Activated CD4-positive, alpha-beta T cell treated with anti-CD3 and anti-CD28 coated beads, Interleukin-2, amount 10 ng/mL, durations not matched to agents 7 days and 5 days (primary cell): ENCODE measurements around the gene MOB4. TPM values are rescaled to one million over a fixed set of nuclear protein-coding genes. Genes with fewer than 3 reads are reported as not detected.

Experiments used
- CTCF ChIA-PET: fragments of 350-600 bp; sonication (Branson Sonifier 250); formaldehyde crosslinking; loops from one replicate; lab custom pipeline; 2021; ENCODE audit warnings: antibody characterized with exemption; lab: Charles Lee
- POLR2A ChIA-PET: fragments of 350-600 bp; sonication (Branson Sonifier 250); formaldehyde crosslinking; loops from one replicate; lab custom pipeline; 2021; ENCODE audit warnings: antibody characterized with exemption; lab: Charles Lee
- DNase-seq: peaks from one replicate; pipeline ENCODE4 v3.0.0-alpha.2; 2020
- H3K27ac Mint-ChIP-seq: one replicate; pipeline ENCODE4 v1.8.0; 2021; ENCODE audit warnings: mild to moderate bottlenecking, moderate library complexity, mixed read lengths
- H3K27me3 Mint-ChIP-seq: one replicate; pipeline ENCODE4 v1.8.0; 2021; ENCODE audit warnings: mixed read lengths
- H3K36me3 Mint-ChIP-seq: one replicate; pipeline ENCODE4 v1.8.0; 2021; ENCODE audit warnings: low read depth, mixed read lengths
- H3K4me1 Mint-ChIP-seq: one replicate; pipeline ENCODE4 v1.8.0; 2021; ENCODE audit warnings: mixed read lengths
- H3K4me3 Mint-ChIP-seq: one replicate; pipeline ENCODE4 v1.8.0; 2021; ENCODE audit warnings: mild to moderate bottlenecking, moderate library complexity, mixed read lengths
- H3K9me3 Mint-ChIP-seq: one replicate; pipeline ENCODE4 v1.8.0; 2021; ENCODE audit warnings: mixed read lengths
- total RNA-seq, 2 experiments: library from RNA; stranded (reverse); gene quantifications; one replicate each; pipeline ENCODE4 v1.2.3, GENCODE V29; 2021

The MOB4 gene
- total RNA-seq, 2 experiments from 2014 or later = 17.1 to 18.9 TPM

DNA sequence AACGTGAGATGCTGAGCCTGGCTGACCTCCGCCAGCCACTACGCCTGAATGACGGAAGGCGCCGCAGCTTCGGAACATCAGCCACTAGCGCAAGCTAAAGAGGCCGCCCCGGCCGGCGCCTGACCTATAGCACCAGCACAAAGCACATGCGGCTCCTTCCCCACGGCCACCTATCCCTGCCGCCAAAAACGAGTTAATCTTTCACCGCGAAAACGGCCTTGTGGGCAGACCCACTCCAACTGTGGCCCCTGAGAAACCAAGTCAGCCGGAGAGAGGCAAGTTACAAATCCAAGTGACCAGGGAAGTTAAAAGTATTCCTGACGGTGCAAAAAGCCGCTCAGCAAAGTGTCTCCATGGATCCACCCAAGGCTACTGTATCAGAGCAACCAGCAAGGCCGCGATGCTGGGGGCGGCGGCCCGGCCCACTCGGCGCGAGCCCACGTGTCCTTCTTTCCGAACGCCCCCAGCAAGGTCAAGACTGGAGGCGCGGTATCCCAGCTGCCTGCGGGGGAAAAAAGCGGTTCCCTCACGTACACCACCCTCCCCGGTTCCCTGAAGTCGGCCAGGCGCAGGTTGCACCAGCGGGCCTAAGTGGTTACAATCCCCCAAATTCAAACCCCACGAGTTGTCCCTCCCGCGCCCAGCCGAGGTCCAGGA is 16.8 kb upstream of the MOB4 start:
- Mint-ChIP-seq H3K9me3 (no peaks in the 10 kb centered on the region), H3K4me1 (peaks cover 62% of the 10 kb centered on the region), H3K4me3 (peak overlapping the region; percentile 91), H3K27ac (peak overlapping the region; percentile 98), H3K27me3 (no peaks in the 10 kb centered on the region), H3K36me3 (peaks cover 70% of the 10 kb centered on the region)
- CTCF ChIA-PET = interaction anchor here (1.0 to 1.5 kb wide), 3 partner anchors 15 to 27 kb away, joined by 4 to 6 read pairs (median 4); no protein-coding TSS in a partner anchor
- DNase-seq = peak; percentile 57
- POLR2A ChIA-PET = interaction anchor here (0.6 to 1.0 kb wide), 3 partner anchors 14 to 206 kb away, joined by 3 read pairs; partner anchors contain the start of gene MARS2

DNA sequence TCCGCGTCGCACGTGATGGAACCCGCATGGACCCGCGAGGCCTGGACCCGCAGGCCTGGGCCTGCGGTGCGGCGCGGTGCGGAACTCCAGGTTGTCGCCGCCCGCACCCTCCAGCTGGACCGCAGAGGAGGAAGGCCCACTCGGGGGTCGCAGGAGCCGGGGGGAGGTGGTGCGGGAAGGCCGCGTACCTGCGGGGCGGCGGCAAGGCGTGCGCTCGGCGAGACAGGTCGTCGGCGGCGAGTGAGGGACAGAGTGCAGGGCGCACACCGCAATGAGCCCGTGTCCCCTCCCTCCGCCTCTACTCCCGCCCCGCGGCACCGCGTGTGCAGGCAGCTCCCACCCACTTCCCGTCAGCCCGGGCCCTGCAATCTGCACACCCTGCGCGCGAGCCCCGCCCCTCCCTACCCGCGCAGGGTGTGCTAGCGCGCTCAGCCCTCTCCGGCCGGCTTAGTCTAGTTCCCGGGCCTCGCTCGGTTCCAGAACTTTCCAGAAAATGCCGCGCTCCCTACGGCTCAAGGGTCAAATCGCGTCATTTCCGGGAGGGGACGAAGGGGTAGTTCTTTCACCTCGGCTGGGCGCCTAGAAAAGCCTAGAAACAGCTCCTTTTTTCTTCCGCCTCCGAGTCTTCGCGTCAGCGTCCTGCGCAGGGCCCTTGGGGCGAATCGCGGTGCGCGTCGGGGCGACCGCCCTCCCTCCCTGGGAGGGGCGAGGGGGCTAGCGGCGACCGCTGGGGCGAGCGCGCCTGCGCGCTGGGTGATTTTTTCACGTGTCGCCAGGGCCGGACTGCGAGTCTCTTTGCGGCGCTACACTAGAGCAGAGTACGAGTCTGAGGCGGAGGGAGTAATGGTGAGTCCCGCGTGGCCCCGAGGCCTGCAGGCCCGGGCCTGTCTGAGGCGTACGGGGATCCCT is 16.0 kb upstream of the MOB4 start, which contains the start of the genes HSPD1 and HSPE1:
HSPD1 (minus strand) TSS at position 247 of the 909 bp plus-strand sequence. CDS start 992 bp downstream, outside the sequence.
HSPE1 (plus strand) TSS at position 786 of the 909 bp plus-strand sequence; CDS start at position 844, 58 bp downstream.
- CTCF ChIA-PET = interaction anchor here (1.0 to 2.1 kb wide), 3 partner anchors 17 to 46 kb away, joined by 3 to 5 read pairs (median 4); partner anchors contain the start of gene COQ10B
- Mint-ChIP-seq H3K27me3 (no peaks in the 10 kb centered on the region), H3K9me3 (no peaks in the 10 kb centered on the region), H3K4me3 (peak within 1 kb of the TSS; percentile 91), H3K27ac (peak within 1 kb of the TSS; percentile 98), H3K4me1 (peaks cover 55% of the 10 kb centered on the region), H3K36me3 (peaks cover 71% of the 10 kb centered on the region)
- POLR2A ChIA-PET = interaction anchor here (0.9 to 1.0 kb wide), 3 partner anchors 15 to 205 kb away, joined by 3 read pairs; partner anchors contain the start of genes MARS2 and MOB4
- DNase-seq = peak; percentile 98

DNA sequence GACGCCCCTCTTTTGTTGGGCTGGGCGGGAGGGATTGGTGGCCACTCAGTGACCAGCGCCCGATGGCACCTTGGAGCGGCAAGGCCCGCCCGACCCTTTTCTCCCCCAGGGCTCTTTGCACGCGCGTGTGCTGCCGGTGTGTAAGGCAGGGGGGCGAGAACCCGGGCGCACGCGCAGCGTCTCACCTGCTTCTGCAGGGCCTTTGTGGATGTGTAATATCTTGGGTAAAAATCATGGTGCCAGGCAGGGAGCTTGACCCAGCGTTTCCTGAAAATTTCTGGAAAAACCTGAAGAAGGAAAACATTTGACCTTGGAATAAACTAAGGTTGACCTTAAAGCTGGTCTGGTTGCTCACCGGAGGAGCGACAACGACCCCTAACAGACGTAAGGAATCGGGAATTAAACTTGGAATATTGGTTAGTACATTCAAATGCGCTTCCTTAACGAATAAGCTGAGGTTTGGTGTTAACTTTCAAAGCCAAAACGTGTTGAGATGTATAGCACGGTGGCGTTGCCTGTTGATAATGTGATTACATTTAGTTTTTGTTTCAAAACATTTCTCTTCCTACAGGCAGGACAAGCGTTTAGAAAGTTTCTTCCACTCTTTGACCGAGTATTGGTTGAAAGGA is 15.2 kb upstream of the MOB4 start:
- Mint-ChIP-seq H3K4me3 (peak overlapping the region; percentile 91), H3K9me3 (no peaks in the 10 kb centered on the region), H3K4me1 (peaks cover 50% of the 10 kb centered on the region), H3K36me3 (peaks cover 71% of the 10 kb centered on the region), H3K27me3 (no peaks in the 10 kb centered on the region), H3K27ac (peak overlapping the region; percentile 98)
- POLR2A ChIA-PET = interaction anchor here (1.0 kb wide), 1 partner anchor 15 kb away, joined by 3 read pairs; the partner anchor contains the start of gene MOB4
- peak; percentile 25 for DNase-seq
- CTCF ChIA-PET = interaction anchor here (1.1 to 2.3 kb wide), 3 partner anchors 15 to 47 kb away, joined by 3 to 8 read pairs (median 5); partner anchors contain the start of genes COQ10B and MOB4

DNA sequence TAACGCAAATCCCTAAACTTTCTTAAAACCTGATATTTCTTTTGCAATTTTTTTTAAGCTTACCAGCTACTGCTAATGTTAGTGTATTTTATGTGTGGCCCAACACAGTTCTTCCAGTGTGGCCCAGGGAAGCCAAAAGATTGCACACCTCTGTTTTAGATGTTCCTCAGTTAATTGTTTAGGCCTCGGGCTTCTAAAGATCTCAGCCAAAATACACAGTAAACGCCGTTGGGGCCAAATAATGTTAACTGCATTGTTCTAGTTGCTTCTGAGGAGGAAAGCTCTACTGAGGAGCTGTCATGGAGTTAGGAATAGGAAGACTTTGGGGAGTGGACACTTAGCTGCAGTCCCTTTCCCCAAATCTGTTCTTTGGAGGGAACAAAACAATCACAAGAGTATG is 13.7 kb upstream of the MOB4 start:
- Mint-ChIP-seq H3K9me3 (no peaks in the 10 kb centered on the region), H3K36me3 (peaks cover 57% of the 10 kb centered on the region), H3K27me3 (no peaks in the 10 kb centered on the region), H3K4me1 (peaks cover 34% of the 10 kb centered on the region), H3K27ac (peak overlapping the region; percentile 98), H3K4me3 (peak overlapping the region; percentile 91)
- CTCF ChIA-PET = interaction anchor here (0.6 to 2.3 kb wide), 4 partner anchors 10 to 363 kb away, joined by 3 to 8 read pairs (median 4); partner anchors contain the start of gene MOB4
- POLR2A ChIA-PET = no interaction called here
- DNase-seq = no peak

DNA sequence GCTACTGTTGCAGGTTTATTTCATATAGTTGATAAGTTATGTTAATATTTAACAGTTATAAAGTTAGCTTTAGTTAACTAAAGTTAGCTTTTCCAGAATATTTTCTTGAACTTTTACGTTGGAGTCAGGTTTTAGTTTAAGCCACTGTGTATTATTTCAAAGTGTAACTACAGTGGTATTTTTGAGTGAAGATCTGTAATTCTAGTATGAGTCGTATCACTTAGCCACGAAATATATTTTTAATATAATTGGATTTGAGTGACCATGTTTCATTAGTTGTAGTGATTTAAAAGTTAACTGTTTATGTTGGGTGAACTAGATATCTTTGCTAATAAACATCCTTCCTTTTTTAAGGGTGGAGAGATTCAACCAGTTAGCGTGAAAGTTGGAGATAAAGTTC is 13.2 kb upstream of the MOB4 start:
- H3K27ac Mint-ChIP-seq = peak overlapping the region; percentile 98
- H3K4me1 Mint-ChIP-seq = peaks cover 29% of the 10 kb centered on the region
- no peaks in the 10 kb centered on the region for H3K27me3 Mint-ChIP-seq
- ChIA-PET POLR2A (no interaction called here), CTCF (interaction anchor here (1.1 to 2.3 kb wide), 2 partner anchors 11 to 13 kb away, joined by 4 to 8 read pairs; partner anchors contain the start of gene MOB4)
- no peaks in the 10 kb centered on the region for H3K9me3 Mint-ChIP-seq
- no peak for DNase-seq
- peak overlapping the region; percentile 91 for H3K4me3 Mint-ChIP-seq
- H3K36me3 Mint-ChIP-seq = peaks cover 52% of the 10 kb centered on the region

DNA sequence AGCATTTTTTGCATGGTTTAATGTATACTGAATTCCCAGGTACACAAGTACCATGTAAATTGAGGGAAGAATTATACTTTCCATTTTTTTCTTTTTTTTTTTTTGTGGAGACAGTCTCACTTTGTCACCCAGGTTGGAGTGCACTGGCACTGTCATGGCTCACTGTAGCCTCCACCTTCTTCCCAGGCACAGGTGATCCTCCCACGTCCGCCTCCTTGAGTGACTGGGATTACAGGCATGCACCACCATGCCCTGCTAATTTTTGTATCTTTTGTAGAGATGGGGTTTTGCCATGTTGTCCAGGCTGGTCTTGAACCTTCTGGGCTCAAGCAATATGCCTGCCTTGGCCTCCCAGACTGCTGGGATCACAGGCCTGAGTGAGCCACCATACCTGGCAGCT is 11.9 kb upstream of the MOB4 start:
- Mint-ChIP-seq H3K27ac (no peak overlapping the region), H3K27me3 (no peaks in the 10 kb centered on the region), H3K9me3 (no peaks in the 10 kb centered on the region), H3K4me1 (peaks cover 22% of the 10 kb centered on the region), H3K36me3 (peaks cover 45% of the 10 kb centered on the region), H3K4me3 (no peak overlapping the region)
- DNase-seq = no peak
- POLR2A ChIA-PET = no interaction called here
- CTCF ChIA-PET = no interaction called here

DNA sequence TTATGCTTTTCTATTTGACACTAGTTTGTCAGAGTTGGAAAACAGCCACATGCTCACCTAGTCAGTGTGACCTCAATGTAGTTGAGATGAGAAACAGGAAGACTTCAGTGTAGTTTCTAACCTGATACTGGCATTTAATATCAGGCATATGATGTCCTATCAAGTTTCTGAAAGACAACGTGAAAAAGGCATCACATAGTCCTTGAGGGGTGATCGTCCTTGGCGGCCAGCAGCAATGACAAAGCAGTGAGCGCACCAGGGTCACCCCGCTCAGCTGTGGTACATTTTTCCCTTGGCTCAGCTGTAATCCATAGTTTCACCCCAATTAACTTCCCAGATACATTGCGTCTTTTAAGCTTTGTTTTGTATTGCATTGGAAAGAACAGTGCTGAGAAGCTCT is 11.4 kb upstream of the MOB4 start:
- no peak overlapping the region for H3K4me3 Mint-ChIP-seq
- CTCF ChIA-PET = interaction anchor here (0.7 to 1.0 kb wide), 2 partner anchors 9 to 11 kb away, joined by 3 to 5 read pairs; partner anchors contain the start of gene MOB4
- H3K27ac Mint-ChIP-seq = no peak overlapping the region
- no peak for DNase-seq
- peaks cover 22% of the 10 kb centered on the region for H3K4me1 Mint-ChIP-seq
- H3K27me3 Mint-ChIP-seq = no peaks in the 10 kb centered on the region
- peaks cover 45% of the 10 kb centered on the region for H3K36me3 Mint-ChIP-seq
- no peaks in the 10 kb centered on the region for H3K9me3 Mint-ChIP-seq
- POLR2A ChIA-PET = no interaction called here

DNA sequence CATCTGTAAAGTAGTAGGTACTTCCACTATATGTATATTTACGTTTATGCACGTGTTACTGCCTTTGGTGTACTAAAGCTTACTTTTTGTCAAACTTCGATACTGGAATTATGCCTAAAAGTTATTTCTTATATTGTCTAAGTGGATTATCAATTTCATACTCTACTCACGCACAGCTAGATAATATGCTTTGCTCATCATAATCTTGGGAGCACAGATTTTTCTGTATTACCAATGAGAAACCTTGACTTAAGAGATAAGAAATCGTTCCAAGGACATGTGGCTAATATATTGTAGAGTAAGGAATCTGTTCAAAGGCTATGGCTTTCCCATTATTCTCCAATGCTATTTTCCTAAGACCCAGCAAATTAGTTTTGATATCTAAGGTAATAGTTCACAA is 9.2 kb upstream of the MOB4 start:
- no peak overlapping the region for H3K27ac Mint-ChIP-seq
- peaks cover 13% of the 10 kb centered on the region for H3K4me1 Mint-ChIP-seq
- no peaks in the 10 kb centered on the region for H3K27me3 Mint-ChIP-seq
- no peak overlapping the region for H3K4me3 Mint-ChIP-seq
- ChIA-PET CTCF (interaction anchor here (0.7 kb wide), 1 partner anchor 36 kb away, joined by 9 read pairs; no protein-coding TSS in a partner anchor), POLR2A (no interaction called here)
- DNase-seq = no peak
- H3K36me3 Mint-ChIP-seq = peaks cover 40% of the 10 kb centered on the region
- H3K9me3 Mint-ChIP-seq = no peaks in the 10 kb centered on the region

DNA sequence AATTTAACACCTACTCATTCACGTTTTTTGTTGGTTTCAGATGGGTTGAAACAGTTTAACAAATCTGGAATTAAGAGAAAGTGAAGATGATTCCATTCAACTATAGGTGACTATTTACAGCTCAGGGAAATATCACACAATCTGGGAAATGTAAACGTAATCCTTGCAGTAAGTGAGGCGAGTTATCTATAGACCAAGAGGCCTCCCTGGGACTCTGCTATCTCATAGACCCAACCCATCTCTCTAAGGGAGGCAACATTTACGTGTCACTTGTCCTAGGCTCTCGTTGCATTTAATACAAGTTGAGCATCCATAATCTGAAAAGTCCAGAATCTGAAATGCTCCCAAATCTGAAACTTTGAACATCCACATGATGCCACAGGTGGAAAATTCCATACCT is 2.0 kb upstream of the MOB4 start:
- H3K9me3 Mint-ChIP-seq = no peaks in the 10 kb centered on the region
- H3K27ac Mint-ChIP-seq = no peak overlapping the region
- no peaks in the 10 kb centered on the region for H3K27me3 Mint-ChIP-seq
- peaks cover 5% of the 10 kb centered on the region for H3K36me3 Mint-ChIP-seq
- DNase-seq = no peak
- H3K4me3 Mint-ChIP-seq = no peak overlapping the region
- ChIA-PET CTCF (interaction anchor here (1.6 kb wide), 1 partner anchor 9 kb away, joined by 3 read pairs; no protein-coding TSS in a partner anchor), POLR2A (no interaction called here)
- peaks cover 26% of the 10 kb centered on the region for H3K4me1 Mint-ChIP-seq

DNA sequence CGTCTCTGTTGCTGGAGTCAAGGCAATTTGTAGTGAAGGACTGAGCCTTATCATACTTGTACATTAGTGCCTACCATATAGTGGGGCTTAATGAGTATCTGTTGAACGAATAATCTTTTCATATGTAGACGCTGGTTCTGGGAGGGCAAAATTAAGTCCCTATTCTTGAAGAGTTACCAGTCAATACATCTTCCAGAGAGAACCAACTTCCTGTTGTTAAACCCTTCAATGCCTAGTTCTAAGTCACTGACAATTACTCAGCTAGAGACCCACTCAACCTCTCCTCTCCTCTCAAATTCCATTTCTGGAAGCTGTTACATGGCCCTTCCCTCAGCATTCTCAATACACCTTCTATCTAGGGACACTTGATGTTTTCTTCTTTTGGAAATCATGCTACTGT is 1.1 kb upstream of the MOB4 start:
- no peak for DNase-seq
- Mint-ChIP-seq H3K4me1 (peaks cover 31% of the 10 kb centered on the region), H3K36me3 (peaks cover 7% of the 10 kb centered on the region), H3K4me3 (peak overlapping the region; percentile 91), H3K9me3 (no peaks in the 10 kb centered on the region), H3K27ac (peak overlapping the region; percentile 98), H3K27me3 (no peaks in the 10 kb centered on the region)
- POLR2A ChIA-PET = no interaction called here
- CTCF ChIA-PET = interaction anchor here (1.4 kb wide), 1 partner anchor 18 kb away, joined by 3 read pairs; no protein-coding TSS in a partner anchor

DNA sequence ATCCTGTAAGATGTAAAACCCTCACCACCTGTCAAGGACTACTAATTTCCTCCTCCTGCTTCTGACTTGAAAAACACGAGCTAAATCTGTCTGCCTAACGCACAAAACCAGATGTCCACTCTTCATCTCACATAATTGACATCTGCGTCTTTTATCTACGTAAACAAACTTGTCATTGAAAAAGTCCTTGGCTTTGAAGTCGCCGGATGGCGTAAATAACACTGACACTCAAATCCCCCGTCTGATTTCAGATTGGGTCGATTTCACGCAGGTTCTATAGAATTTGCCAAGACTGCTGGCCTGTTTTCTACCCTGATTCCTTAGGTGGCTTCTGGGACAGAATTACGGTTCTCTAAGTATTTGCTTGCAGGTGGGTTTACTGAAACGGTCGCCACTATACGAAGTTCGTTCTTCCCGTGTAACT is 539 bp upstream of the MOB4 start:
- peak overlapping the region; percentile 91 for H3K4me3 Mint-ChIP-seq
- DNase-seq = no peak
- peaks cover 31% of the 10 kb centered on the region for H3K4me1 Mint-ChIP-seq
- no peaks in the 10 kb centered on the region for H3K9me3 Mint-ChIP-seq
- H3K27ac Mint-ChIP-seq = peak overlapping the region; percentile 98
- H3K27me3 Mint-ChIP-seq = no peaks in the 10 kb centered on the region
- ChIA-PET CTCF (interaction anchor here (1.4 to 2.2 kb wide), 4 partner anchors 8 to 19 kb away, joined by 3 to 8 read pairs (median 5); no protein-coding TSS in a partner anchor), POLR2A (interaction anchor here (0.6 to 1.0 kb wide), 3 partner anchors 15 to 327 kb away, joined by 3 read pairs; partner anchors contain the start of genes COQ10B, HSPD1 and HSPE1)
- peaks cover 7% of the 10 kb centered on the region for H3K36me3 Mint-ChIP-seq
